ENCODE data around the gene SEMA3E. TPM values are rescaled to one million over a fixed set of nuclear protein-coding genes. Genes with fewer than 3 reads are reported as not detected.
A peak's percentile ranks its signal among the peaks of the same experiment; 100 is the strongest.
"Not testable (repeated sequence)": the region's sequence is repeated elsewhere in the genome, so short reads cannot be mapped to it uniquely, and the experiment has no call there.

SEMA3E gene
- total RNA-seq, 1 donor from 2014 or later: 0.35 TPM

DNA sequence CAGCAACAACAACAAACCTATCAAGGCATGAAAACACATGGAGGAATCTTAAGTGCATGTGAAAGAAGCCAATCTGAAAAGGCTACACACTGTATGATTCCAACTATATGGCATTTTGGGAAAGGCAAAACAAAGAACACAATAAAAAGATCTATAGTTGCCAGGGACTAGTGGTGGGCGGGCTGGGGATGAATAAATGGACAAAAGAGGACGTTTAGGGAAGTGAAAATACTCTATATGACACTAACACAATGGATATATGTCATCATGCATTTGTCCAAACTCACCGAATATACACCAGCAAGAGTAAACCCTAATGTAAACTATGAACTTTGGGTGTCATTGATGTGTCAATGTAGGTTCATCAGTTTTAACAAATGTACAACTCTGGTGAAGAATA lies 89.1 kb downstream of the SEMA3E start:
- no peak for DNase-seq (ENCODE audit: low read depth)

DNA sequence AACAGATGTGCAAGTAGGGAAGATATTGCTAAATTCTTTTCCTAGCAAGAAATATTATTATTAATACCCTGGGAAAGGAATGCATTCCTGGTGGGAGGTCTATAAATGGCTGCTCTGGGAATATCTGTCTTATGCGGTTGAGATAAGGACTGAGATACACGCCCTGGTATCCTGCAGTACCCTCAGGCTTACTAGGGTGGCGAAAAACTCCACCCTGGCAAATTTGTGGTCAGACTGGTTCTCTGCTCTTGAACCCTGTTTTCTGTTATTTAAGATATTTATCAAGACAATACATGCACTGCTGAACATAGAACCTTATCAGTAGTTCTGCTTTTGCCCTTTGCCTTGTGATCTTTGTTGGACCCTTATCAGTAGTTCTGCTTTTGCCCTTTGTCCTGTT lies 96.4 kb downstream of the SEMA3E start:
- not testable (repeated sequence) for DNase-seq (ENCODE audit: low read depth)

DNA sequence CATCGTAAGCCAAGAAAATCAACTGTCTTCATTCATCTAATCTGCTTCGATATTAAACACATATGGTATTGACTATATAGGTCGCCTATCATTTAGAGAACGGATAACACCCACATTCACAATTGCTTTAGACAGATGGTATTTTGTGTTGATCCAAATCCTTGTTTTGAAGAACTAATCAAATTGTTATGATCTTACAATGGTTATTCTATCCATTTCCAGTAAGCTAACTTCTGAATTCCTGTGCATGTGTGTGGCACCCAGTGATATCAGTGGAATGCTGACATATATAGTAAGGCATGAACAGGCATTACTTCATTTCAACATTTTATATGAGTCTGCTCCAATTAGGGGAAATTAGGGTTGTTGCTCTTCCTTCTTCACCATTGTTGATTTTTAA lies 98.8 kb downstream of the SEMA3E start:
- DNase-seq (ENCODE audit: low read depth): peak; percentile 7

DNA sequence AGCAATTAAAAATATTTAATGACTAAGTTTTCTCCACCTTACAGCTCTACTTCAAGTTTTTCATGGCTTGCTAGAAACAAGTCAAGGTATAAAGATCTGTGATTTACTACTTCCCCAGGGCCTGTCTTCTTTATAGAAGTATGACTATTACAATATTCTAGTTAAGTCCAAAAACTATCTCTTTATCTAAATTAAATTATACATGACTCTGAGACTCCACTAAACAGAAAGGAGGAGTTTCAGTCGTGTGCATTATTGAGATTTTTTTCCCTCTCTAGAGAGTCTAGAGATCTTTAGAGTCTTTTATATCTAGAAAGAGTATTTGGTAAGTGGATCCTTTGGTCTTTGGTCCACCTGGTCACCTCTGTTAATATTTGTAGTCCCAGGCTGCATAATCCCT lies 100.7 kb downstream of the SEMA3E start:
- no peak for DNase-seq (ENCODE audit: low read depth)

GRCh38 chr7:83547526-83547925 lies 101.4 kb downstream of the SEMA3E start:
- DNase-seq (ENCODE audit: low read depth): peak; percentile 90

DNA sequence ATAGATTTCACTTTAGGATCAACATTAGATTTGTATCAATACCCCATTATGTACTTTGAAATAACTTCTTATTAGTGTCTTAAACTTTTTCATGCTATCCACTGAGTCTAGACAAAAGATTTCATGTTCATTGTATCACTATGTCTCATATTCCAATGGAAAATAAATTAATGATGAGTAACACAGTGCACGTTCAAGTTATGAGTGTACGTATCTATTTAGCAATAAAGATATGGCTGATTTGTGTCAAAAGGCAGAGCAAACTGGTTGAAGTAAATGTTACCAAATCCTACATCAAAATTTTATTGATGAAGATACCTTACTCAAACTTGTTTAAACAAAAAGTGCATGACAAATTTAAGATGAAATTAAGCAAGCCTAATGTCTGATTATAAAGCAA lies 102.4 kb downstream of the SEMA3E start:
- DNase-seq (ENCODE audit: low read depth): no peak

GRCh38 chr7:83541187-83541960 lies 107.6 kb downstream of the SEMA3E start:
- DNase-seq (ENCODE audit: low read depth): no peak

GRCh38 chr7:83534488-83534887 lies 114.5 kb downstream of the SEMA3E start:
- DNase-seq (ENCODE audit: low read depth): no peak

DNA sequence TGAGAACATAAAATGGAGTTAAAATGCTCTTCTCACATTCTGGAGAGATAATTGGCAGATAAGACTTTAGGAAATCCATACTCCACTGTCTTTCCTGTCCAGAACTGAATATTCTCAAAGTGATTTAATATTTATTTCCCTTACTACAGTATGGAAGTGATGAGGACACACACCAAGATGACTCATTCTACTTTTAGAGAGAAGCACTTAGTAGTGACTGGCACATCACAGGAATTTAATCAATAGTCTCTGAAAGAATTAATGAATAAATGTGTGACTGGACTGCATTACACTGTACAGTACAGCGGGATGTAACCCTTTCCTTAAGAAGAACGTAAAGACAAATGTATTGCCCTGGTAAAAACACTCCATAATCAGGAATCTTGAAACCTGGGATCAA lies 116.7 kb downstream of the SEMA3E start:
- peak; percentile 57 for DNase-seq (ENCODE audit: low read depth)

GRCh38 chr7:83531766-83532165 lies 117.2 kb downstream of the SEMA3E start:
- no peak for DNase-seq (ENCODE audit: low read depth)

DNA sequence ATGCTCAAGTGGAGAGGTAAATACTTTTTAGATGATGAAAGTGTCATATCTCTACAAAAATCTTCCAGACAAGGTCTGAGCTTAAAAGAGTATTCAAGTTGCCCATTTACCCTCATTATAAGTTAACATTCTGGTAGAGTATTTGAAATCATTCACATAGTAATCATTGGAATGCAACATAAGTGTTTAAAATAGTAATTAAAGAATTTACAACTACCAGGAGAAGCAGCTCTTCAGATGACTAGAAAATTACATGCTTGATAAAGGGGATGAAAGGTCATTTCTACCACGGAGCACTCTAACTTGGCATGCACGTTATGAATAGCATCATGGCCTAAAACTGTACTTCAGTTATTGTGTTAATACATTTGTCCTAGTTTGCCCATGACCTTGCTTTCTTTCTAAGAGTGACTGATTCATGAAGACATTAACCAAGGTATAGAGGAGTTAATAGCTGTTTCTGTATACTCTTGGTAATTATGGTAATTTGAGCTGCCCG lies 120.0 kb downstream of the SEMA3E start:
- DNase-seq (ENCODE audit: low read depth): no peak

GRCh38 chr7:83524277-83525075 lies 124.5 kb downstream of the SEMA3E start:
- DNase-seq (ENCODE audit: low read depth): peak; percentile 74

GRCh38 chr7:83520726-83521125 lies 128.2 kb downstream of the SEMA3E start:
- peak; percentile 25 for DNase-seq (ENCODE audit: low read depth)

DNA sequence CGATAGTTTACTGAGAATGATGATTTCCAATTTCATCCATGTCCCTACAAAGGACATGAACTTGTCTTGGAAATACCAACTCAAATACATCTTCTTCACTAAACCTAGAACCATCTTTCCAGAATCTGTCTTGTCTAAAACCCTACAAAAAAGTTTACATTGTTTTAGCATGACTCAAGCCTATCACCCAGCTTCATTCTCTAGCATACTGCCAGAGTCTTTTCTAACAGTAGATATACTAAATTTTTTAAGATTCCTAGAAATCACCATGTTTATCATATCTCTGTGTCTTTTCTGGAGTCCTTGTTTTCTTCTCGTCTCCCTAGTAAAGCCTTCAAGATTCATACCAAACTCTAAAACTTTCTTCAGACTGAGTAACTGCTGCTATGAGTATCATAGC lies 129.7 kb downstream of the SEMA3E start:
- no peak for DNase-seq (ENCODE audit: low read depth)

GRCh38 chr7:83517035-83517700 lies 131.8 kb downstream of the SEMA3E start:
- DNase-seq (ENCODE audit: low read depth): peak; percentile 25

DNA sequence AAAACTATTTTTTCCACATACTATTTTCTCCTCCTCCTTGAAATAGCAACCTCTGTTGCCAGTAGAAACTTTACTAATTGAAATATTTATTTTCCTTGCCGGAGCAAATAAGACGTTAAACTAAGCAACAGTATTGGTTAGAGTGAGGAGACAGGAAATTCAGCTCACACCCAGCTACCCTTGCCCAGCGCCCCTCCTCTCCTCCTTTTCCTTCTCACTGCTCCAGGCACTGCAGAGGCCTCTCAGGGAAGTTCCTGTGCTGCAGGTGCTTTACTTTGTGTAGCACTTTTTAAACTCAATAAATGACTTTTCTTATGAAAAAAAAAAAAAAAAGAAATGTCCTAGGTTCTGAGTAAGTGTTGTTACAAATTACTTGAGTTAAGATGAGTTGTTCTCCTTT lies 134.0 kb downstream of the SEMA3E start:
- DNase-seq (ENCODE audit: low read depth): no peak

DNA sequence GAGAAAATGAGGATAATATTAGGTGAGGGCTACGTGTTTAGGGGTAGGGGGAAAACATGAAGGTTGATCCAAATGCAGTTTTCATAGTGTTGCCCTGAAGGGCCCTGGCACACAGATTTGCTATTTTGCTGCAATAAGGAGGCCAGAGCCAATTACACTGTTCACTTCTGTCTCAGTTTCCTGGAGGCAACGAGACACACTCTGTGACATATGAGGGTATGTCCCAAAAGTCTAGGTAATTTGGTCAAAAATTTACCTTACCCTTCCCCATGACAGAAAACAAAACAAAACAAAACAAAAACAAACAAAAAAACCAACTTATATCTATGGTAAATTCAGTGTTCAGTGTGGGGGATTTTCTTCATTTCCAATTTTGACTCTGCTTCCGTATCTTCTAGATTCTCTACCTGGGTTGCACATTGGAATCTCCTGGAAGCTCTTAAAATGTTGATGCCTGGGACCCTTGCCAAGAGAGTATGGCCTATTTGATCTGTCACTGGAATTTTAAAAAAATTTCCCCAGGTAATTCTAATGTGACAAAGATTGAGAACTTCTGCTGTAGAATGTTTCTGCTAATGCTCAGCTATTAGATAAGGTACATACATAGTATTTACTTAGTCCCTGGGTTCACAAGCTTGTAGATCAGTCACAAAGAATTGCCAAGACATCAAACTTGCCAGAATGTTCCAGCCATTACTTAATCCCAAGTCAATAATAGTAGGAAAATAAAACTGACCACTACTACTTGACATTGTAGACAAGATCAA lies 139.5 kb downstream of the SEMA3E start:
- DNase-seq (ENCODE audit: low read depth): no peak

DNA sequence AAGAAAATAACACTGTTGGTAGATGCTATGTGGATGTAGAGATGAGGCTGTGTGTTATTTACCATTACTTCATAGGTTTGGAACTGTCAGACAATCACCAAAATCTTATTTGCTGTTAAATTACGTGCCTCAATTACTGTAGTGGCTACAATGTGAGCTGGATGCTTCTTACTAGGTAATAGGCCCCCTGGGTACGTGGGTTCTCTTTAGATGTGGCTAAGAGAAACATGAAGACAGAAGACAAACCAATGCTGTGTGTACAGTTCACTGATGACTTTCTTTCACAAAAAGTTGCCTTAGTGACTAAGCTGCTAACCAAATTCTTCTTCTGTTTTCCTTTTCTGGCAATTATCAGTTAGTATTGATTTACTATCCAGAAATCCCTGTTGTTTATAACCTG lies 144.6 kb downstream of the SEMA3E start:
- DNase-seq (ENCODE audit: low read depth): no peak

- no peak for DNase-seq (ENCODE audit: low read depth)
These were observed 146.3 kb downstream of the SEMA3E start for GRCh38 chr7:83502636-83503035.

GRCh38 chr7:83494683-83495082 lies 154.3 kb downstream of the SEMA3E start:
- no peak for DNase-seq (ENCODE audit: low read depth)

GRCh38 chr7:83492802-83493201 lies 156.1 kb downstream of the SEMA3E start:
- DNase-seq (ENCODE audit: low read depth): no peak

GRCh38 chr7:83487801-83488200 lies 161.1 kb downstream of the SEMA3E start:
- no peak for DNase-seq (ENCODE audit: low read depth)
